ENCODE data around the gene SCO2.

DNA sequence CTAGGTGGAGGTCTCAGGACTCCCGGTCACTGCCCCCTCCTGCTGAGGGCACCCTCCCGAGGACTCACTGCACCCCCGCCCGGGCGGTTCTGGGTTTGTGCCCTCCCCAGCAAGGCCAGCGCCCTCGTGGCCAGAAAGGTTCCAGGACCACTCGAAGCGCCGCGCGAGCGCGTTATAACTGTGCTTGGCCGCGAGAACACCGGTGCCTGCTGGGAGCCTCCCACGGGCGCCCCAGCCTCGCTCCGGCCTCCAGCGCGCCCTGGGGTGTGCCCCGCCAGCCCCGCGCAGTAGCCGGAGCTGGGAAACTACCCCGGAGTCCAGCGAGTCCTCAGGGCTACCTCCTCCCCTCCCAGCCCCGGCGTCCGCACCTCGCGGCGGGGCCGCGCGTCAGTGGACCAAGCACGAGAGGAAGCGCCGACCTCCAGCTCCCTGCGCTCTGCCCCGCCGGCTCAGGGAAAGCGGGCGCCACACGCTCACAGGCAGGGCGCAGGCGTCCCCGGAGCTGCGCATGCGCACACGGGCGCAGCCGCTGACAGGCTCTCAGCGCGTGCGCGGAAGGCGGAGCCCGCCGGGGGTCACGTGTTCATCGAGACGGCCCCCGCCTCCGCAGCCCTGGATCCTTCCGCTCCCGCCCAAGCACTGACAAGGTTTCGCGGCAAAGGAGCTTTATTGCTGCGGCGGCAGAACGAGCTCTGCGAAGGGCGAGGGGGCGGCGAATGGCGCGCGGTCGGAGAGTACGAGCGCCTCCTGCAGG is at the start of gene SCO2:
- TF ChIP-seq CTCF (IDR thresholded peaks at IDR 0.05; ENCODE audit: insufficient read depth, low read depth, low read length) (no peak), EZH2 (IDR thresholded peaks at IDR 0.05; ENCODE audit: insufficient read depth, low read length) (no peak)
